NCI-H748 treated with DMSO at 0.1 percent for 48 hours (cell line): ENCODE results near the gene CLSTN2.
A peak's percentile ranks its signal among the peaks of the same experiment; 100 is the strongest.

Source experiments
- DNase-seq: peaks from one replicate; lab custom pipeline; 2025; lab: John Stamatoyannopoulos, UW

The CLSTN2 gene

DNA sequence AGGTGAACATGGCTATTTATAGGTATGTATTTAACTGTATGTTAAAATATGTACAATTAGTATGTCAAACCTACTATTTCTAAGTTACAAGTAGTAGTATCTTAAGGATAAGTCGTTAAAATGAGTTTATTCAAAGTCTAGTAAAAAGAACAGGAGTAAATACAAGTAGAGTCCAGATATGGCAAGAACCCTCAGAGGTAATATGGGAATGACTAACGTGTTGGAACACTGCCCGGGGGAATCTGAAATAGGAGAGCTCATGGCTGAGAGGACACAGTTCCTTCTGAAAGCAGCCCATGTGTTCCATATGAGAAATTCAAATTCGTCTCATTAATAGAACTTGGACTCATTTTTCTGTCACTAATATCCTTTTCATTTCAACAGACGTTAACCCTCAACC lies 158.8 kb downstream of the CLSTN2 start:
- DNase-seq: no peak

DNA sequence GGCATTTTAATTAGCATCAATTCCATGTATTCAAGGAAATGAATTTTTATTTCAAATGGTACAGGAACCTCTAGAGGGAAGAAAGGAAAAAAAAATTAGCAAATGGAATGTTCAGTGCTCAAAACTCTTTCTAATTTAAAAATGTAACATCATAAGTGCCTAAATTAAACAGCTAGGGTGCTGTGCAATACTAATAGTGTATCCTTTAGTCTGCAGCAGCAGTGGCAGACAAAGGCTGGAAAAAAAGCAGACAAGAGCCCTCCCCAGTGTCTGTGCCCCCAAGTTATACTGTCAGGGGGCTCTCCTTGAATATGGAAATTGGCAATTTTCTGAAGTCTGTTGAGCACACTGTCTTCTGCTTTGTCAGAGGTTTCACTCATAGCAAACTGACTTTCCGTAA lies 159.5 kb downstream of the CLSTN2 start:
- no peak for DNase-seq

DNA sequence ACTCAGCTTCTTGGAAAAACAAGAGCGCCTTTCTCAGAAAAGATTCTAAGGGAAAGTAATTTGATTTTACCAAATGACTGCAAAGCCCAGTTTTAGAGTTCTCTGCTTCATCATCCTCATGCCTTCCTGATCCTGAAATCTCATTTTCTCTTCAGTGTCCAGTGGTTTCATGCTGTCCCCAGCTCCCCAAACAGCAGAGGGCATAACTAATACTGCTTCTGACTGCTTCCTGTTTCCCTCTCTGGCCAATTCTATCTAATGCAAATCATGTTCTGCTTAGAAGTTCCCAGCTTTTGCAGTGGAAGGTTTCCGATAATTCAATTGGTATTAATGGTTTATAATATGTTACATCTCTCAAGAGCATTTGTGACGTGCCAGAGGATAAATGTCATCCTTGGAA lies 161.1 kb downstream of the CLSTN2 start:
- DNase-seq: no peak

DNA sequence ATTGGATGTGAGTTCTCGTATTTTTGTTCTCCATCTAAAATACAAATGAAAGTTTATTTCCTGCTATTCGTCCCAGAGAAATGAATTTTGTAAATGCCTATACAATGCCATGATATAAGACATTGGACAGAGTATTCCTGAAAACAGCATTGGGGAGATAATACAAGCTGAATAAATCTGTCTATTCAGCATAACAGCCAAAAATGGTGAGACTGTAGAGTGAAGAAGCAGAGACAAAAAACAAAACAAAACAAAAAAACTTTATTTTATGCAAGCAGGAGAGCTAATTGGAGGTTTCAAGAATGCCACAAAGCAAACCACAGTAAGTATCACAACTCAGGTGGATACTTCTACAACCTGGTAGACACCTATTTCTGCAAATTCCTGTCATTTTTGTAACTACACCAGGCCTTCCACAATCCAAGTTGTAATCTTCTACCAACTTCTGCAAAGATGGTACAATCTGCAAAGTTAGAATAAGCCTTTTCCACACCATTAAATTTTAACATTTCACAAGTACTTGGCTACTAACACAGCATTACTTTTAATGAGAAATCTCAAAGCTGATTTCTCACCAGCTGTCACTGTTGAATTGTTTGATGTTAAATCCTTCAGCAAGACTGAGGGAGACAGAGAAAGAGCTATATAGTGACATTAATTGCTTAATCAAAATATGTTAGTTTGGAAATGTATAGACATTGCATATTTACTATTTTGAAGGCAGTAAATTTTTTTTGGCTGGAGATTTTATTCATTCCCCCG lies 163.1 kb downstream of the CLSTN2 start:
- DNase-seq: no peak

DNA sequence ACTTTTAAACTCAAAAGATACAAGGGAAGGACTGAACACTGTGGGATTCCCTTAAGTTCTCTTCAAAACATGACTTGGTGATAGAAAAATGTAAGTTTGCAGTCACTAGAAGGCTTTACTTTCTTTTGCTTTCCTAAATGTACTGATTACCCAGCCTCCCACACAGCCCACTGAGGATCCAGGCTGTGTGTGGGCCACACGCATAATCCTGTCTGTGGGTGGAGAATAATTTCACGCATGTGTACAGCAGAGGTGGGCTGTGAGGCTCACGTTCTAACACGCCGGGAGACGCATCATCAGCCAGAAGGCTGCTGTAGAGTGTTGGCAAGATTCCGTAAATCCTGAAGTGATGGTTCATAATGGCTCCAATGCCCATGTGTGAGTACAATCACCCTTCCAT lies 165.5 kb downstream of the CLSTN2 start:
- no peak for DNase-seq

DNA sequence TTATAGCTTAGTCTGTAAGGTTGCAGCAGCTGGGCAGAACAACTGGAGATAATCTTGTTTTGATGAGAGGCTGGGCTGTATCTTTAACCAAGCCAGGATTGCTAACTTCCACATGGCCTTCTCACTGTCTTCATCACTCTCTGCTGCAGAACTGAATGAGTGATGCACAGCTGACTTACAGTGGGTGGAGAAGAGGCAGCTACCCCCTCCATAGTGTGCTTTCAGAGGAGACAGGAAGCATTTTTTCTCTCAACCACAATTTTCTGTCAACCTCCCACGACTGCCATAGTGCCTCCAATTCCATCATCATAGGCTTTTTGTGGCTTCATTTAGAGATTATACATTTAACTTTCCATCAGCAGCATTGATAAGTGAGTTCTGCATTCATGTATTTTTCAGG lies 168.2 kb downstream of the CLSTN2 start:
- DNase-seq: no peak

DNA sequence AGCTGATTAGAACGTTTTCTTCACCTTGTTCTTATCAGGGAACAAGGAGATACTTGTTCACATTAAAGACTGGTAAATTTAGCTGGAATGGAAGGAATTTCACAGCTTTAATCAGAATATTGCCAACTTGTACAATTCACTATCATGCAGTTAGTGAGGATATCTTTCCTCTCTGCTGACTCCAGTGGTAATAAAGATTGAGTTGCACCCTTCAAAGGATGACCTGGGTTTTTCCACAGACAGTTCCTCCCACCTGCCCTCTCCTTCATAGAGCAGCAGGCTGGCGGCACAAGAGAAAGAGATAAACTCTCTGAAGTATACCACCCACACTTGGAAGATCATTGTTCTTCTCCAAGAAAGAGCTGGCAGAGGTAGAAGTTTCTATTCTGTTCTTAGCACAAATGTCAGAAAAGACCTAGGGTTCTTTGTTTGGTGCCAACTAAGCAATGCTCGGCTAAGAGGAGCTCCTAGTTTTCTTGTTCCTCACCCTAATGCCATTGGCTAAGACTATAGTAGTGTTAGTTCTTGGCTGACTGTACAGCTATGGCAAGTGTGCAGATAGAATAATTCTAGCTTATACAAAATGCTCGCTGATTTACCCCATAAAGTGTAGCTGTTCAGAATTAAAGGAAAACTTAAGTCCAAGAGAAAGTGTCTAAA lies 169.1 kb downstream of the CLSTN2 start:
- no peak for DNase-seq

DNA sequence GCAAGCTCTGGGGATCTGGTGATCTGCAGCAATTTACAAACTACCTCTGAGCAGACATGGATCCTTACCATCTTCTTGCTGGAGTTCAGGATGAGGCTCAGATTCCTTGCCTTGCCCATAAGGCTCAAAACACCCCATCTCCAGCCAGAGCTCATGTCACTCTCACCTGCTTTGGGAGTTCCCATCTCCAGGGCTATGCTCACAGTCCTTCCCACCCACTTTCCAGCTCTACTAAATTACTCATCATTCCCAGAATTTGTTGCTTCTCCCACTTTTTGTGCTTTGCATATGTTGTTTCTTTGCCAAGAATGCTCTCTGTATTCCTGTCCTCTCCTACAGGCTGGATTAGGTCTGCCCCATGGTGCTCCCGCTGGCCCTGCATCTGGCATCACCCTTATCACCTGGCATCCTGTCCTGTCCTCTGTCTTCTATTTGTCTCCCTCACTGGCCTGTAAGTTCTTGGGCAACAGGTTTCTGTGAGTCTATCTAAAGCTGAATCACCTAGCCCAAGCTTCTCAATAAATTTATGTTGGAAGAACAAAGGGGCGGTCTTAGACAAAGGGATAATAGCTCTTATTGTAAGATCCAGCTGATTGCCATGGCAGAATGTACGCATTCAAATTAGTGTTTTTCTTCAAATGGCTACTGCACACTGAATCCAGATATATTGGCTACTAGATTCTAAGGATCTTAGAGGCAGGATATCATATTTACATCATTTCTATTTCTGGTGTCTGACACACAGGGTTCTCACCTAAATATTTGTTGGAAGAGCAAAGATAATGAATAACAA lies 179.2 kb downstream of the CLSTN2 start:
- peak; percentile 36 for DNase-seq

DNA sequence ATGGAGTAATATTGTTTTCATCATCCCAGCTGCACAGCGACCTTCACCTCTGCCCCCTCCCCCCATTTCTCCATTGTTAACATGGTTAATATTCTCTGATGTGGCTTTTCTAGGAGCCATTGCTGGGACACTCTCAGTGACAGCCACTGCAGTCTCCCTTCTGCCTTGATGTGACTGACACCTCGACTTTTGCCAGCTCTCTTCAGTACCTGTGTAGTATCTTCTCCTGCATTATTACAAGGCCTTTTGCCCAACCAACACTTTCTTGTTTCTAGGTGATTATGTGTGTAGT lies 179.8 kb downstream of the CLSTN2 start:
- no peak for DNase-seq

DNA sequence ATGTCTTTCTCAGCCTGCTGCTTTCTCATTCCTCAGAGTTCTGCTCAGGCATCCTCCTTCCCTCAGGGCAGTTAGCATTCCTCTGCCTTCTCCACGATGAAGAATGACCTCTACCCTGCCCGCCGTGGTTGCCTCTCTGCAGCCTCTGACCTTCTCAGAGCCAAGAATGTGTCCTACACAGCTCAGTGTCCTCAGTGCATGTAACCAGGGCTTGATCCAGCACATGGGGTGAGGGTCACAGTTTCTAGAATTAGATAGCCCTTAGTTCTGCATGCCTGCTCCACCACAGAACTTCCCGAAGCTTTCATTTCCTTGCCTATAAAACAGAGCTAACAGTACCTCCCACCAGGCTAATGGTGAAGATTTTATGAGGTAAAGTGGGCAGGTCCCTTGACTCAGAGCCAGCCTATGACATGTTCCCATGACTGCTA lies 182.1 kb downstream of the CLSTN2 start:
- DNase-seq: no peak

DNA sequence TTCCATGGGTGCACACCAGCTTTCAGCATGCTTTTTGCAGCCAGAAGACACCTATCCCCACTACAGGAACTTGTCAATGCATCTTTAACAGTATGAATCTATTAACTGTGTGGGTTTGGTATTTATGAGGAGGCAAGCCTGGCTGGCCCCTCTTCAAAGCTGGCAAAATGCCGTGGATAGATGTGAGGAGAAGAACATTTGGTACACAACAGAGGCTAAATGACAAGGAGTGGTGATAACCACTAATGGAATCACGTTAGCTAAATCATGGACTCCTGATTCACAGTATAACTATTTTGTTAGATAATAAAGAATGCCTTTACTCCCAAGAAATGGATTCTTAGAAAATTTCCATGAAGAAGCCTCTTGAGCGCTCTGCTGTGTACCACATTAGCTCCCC lies 187.2 kb downstream of the CLSTN2 start:
- no peak for DNase-seq

DNA sequence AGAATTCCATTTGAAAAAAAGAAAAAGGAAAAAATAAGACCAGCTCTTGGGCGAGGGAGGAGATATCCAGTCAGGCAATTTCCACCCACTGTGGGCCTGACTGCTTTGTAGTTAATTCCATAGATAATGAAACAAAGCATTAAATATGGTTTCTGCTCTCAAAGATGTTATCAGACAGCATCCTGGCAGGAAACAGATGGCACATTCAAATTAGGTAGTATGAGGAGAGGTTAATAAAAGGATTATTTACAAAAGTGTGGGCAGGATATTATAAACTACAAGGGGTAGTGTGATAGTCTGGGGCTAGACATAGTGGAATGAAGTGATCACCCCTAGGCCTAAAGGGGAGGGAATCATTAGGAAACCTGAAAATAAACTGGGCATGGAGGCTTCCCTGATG lies 193.2 kb downstream of the CLSTN2 start:
- DNase-seq: no peak

DNA sequence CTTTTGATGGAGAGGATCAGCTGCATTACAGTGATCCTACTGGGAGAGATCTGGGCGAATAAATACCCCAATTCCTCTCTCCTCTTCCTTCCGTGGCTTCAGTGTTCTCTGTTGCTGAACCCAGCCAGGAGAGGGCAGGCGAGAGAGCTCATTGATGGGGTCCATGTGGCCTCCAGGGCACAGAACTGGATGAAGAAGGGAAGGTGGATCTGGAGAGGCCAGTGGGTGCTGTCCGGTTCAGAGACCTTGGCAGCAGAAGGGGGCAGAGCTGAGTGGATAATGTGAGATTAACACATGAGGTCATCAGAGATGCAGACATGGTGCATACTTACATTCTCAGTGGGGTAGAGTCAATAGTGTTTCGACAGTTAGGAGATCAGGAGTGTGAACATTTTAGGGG lies 193.6 kb downstream of the CLSTN2 start:
- DNase-seq: no peak

DNA sequence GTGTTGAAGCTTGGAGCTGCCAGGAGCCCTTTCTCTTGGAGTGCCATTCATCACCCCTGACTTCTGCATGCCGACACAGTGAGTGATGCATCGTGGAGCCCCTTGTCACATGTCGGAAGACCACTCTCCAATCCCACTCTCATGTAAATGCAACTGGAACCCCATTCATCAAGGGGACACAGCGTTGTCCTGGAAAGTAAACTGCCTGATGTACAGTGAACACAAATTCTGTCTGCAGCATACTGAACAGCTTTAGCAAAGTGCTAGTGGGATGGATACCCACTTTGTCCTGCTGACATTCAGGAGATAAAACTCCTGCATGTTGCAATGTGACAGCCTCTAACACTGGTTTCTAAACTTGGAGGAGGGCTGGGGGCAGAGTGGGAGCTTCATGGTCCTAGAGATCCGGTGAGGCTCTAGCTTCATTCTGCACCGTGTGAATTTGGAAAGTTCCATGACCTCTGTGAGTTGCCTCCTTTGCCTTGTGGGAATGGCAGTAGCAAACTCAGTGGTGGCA lies 194.8 kb downstream of the CLSTN2 start:
- no peak for DNase-seq

DNA sequence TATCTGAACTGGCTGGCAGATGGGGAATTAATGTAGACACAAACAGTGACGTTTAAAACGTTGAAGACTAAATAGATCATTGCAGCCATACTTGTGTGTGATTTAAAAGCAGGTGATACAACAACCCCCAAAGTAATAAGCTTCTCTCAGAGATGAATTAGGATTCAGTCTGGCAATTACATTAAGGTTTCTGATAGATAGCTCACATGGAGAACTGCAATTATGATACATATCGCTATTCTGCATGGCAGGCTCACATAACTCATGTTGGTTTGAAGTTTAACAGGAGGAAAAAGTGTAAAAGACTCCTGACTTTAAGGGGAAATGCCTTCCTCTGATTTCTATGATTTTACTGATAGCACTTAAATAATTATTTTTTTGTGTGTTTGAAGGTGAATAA lies 196.9 kb downstream of the CLSTN2 start:
- DNase-seq: no peak

DNA sequence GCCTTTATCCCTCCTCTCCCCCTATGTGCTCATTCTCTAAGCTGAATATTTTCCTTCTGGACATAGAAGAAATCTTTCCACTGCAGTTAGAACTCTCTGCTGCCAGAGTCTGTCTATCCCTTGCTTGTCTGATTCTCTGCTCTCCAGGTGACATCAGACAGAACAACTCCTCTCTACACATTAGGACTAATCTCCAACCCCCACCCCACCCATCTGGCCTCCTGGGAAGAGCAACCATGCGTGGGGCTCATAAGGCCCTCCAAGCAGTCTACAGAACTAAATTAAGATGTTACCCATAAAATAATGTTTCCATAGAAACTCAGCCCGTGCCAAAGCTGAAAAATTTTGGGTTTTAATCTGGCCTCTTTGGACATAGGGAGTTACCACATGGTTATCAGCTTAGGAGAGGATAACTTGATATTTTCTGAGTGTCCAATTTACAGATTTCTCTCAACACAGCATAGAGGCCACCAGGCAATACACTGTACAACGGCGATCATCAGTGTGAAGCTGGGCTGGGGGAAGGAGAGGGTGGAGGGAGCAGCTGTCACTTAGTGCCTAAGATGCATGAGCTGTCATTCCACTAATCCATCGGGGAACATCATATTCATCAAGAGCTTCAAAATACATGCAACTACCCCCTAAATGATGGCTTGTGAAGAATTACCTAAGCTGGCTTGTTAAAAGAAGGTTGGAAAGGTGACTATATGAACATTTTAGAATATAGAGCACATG lies 199.4 kb downstream of the CLSTN2 start:
- DNase-seq: no peak

DNA sequence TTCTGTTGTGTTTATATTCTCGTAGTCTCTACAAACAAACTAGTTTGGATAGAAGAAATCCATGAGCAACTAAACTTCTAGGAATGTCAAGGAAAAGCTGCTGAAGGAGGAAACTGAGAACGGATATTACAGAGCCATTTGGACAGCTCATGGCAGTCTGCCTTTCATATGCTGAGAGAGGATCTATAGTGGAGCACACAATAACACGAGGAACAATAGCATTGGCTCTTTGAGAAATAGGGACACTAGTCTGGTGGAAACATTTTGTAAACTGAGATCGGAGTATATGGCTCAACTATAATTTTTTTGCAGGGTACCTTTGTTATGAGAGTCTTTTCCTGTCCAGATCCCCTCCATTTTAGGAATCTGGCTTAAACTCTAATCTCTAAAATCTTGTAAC lies 200.5 kb downstream of the CLSTN2 start:
- no peak for DNase-seq

DNA sequence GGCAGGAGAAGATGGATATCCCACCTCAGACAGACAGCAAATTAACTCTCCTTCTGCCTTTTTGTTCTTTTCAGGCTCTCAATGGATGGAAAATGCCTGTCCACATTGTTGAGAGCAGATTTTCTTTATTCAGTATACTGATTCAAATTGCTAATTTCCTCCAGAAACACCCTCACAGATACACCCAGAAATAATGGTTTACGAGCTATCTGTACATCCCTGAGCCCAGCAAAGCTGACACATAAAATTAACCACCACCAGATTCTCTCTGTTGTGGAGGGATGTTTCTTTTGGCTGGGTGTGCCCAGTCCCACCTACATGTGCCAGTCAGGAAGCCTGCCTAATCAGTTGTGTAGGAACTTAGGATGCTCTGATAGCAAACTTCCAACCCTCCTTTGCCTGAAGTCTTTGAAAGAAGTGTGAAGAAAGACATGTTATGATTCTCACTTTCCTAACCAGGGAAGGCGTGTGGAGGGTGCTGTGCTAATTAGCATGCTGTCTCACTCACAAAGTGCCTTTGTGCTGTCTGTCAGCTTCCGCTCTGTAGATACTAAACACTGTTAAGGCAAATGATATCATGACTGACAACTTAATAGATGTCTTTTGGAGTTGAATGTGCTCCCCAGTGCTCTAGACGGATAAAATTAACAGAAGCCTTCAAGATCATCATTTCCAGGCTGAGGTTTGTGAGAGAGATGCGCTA lies 208.5 kb downstream of the CLSTN2 start:
- no peak for DNase-seq

DNA sequence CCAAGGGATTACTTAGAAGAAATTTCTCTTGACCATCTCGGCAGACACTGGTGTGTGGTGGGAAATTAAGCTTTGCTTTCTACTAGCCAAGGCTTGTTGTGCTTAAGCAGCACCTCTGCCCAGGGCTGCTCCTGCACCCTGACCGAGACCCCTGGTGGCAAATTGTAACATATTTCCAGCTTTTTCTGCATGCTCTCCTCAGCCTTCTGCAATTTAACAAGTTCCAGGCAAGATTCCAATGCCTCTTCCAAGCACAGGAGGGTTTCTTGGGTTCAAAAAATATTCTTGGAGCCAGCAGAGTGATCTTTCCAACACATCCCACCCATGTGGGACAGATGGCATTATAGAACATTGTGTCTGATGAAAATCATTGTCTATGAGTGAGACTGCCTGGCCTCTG lies 210.5 kb downstream of the CLSTN2 start:
- DNase-seq: no peak

DNA sequence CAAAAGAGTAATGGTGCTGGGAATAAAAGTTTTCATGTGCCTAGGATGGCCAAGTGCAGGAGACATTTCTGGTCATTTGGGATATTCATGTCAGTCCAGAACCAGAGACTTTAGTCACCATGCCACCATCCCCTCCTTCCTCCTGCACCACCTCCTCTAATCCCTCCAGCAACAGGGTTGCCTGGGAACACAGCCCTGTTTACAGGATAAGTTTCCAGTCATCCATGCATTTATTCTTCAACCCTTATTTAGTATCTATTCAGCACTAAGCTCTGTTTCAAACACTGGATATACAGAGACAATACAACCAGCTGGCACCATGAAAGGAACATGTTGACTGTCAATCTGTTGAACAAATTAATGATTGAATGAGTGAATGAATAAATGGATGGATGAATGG lies 211.7 kb downstream of the CLSTN2 start:
- no peak for DNase-seq

DNA sequence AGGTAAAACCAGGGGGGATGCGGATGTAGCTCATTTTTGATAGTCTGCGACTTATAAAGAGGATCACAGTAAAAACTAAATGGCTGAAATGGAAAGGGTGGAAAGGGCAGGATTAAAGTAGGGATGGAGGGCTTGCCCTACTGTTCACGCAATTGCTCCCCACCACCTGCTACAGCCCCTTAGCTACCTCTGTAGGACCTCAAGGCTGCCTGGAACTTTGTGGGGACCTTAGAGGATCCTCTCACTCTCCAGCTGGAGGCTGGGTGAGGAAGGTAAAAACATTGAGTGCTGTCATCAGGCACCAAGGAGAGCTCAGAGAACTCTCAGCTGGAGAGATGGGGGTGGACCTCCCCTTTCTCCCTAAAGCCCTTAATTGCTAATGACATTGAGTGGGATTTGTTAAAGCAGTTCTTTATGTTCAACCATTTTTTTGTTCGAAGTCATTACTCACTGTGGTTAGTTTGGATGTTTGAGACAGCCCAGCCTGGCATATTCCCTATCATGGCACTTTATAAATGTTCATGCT lies 213.0 kb downstream of the CLSTN2 start:
- no peak for DNase-seq
